OCI-LY3 (cell line): ENCODE data around the gene DDX23.

Experiments
- H2AFZ ChIP-seq: fragments of 200-600, 300-600 bp; shearing (Covaris generic); 2 replicates; pipeline ENCODE4 v1.6.0; 2014; ENCODE audit warnings: antibody characterized with exemption, low read depth, low read length
- H3K27ac ChIP-seq: fragments of 200-600, 300-600 bp; sonication (generic); 2 replicates; pipeline ENCODE4 v1.5.1; 2014; ENCODE audit warnings: mild to moderate bottlenecking, low read length, moderate library complexity, mixed read lengths
- H3K27me3 ChIP-seq: fragments of 200-600, 300-600 bp; sonication (generic); 2 replicates; pipeline ENCODE4 v1.6.1; 2014; ENCODE audit warnings: low read depth, low read length, mixed read lengths
- H3K36me3 ChIP-seq: fragments of 200-600, 300-600 bp; sonication (generic); replicated peaks from 2 replicates; pipeline ENCODE3; 2014; ENCODE audit warnings: low read depth, low read length, mixed read lengths
- H3K4me1 ChIP-seq: fragments of 300-600, 200-600 bp; sonication (generic); 2 replicates; pipeline ENCODE4 v1.6.1; 2014; ENCODE audit warnings: low read length, mixed read lengths
- H3K4me2 ChIP-seq: fragments of 200-600, 300-600 bp; sonication (generic); 2 replicates; pipeline ENCODE4 v1.6.1; 2014; ENCODE audit warnings: low read length, mixed read lengths
- H3K4me3 ChIP-seq: fragments of 300-600, 200-600 bp; sonication (generic); 2 replicates; pipeline ENCODE4 v1.5.1; 2014; ENCODE audit warnings: antibody characterized with exemption, mild to moderate bottlenecking, low read length, moderate library complexity
- H3K79me2 ChIP-seq: fragments of 300-600, 200-600 bp; shearing (Covaris generic); 2 replicates; pipeline ENCODE4 v1.6.1; 2014; ENCODE audit warnings: mild to moderate bottlenecking, low read length, mixed read lengths
- H3K9ac ChIP-seq: fragments of 300-600, 200-600 bp; shearing (Covaris generic); 2 replicates; pipeline ENCODE4 v1.6.0; 2014; ENCODE audit warnings: mild to moderate bottlenecking, low read length, moderate library complexity
- H3K9me3 ChIP-seq: fragments of 200-600, 300-600 bp; shearing (Covaris generic); 2 replicates; pipeline ENCODE4 v1.6.1; 2014; ENCODE audit warnings: low read length, mixed read lengths; ENCODE audit not compliant: insufficient read depth
- H4K20me1 ChIP-seq: fragments of 200-600, 300-600 bp; sonication (generic); 2 replicates; pipeline ENCODE4 v1.6.1; 2016; ENCODE audit warnings: low read length, mixed read lengths; ENCODE audit not compliant: insufficient read depth
- CTCF ChIP-seq: fragments of 200-600, 300-600 bp; sonication (generic); IDR thresholded peaks from 2 replicates; pipeline ENCODE4 v1.5.1; 2014; ENCODE audit warnings: antibody characterized with exemption, low read length, low read depth
- EZH2phosphoT487 ChIP-seq: fragments of 200-600 bp; shearing (Covaris generic); IDR thresholded peaks from 2 replicates; pipeline ENCODE4 v1.6.1; 2018; ENCODE audit warnings: antibody characterized with exemption, mixed run types, low read depth

DDX23 gene

DNA sequence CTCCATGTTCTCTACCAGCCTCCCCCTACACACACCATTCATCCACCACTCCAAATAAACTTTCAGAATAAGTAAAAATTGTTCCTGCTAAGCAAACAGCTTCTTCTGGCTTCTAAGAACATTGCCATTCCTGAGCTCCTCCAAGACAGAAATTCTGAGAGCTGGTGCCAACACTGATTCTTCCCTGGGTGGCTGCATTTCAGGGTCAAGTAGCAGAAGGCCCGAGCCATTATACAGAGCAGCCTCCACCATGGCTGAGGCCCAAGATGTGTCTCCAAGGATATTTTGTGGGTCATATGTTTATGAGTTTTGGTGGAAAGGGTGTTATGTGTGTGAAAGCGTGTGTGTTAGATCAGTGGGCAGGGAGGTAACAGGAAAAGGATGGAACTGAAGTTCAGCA is 17.2 kb upstream of the DDX23 start:
- Histone ChIP-seq H3K27ac (no peak overlapping the region), H3K79me2 (no peaks in the 10 kb centered on the region), H3K4me2 (no peak overlapping the region), H3K4me3 (no peak overlapping the region), H3K36me3 (no peaks in the 10 kb centered on the region), H3K4me1 (peaks cover 14% of the 10 kb centered on the region), H2AFZ (no peak overlapping the region; the same call in 1 of the 2 replicates), H3K9ac (no peak overlapping the region), H4K20me1 (no peaks in the 10 kb centered on the region), H3K9me3 (no peaks in the 10 kb centered on the region), H3K27me3 (no peaks in the 10 kb centered on the region)
- no peak for TF ChIP-seq CTCF
- no peak for TF ChIP-seq EZH2phosphoT487

DNA sequence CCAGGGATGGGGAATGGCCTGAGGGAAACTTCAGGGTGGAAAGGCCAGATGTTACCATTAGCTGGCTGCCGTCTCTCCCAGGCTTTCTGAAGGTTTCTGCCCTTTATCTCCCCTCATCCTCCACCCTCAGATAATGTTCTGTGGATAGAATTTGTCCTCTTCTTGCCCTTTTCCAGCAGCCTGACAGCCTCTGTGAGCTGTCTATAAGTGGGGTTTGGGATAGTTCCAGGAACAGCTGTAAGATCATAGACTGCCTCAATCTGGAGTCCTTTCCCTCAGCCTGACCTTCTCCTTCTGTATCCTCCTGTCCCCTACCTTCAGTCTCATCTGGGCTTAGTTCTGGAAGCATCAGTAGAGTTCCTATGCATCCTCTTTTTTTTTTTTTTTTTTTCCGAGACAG is 16.5 kb upstream of the DDX23 start:
- Histone ChIP-seq H4K20me1 (no peaks in the 10 kb centered on the region), H3K4me1 (peaks cover 16% of the 10 kb centered on the region), H3K36me3 (no peaks in the 10 kb centered on the region), H3K27ac (no peak overlapping the region), H3K9ac (no peak overlapping the region), H3K4me2 (no peak overlapping the region), H3K9me3 (no peaks in the 10 kb centered on the region), H3K27me3 (no peaks in the 10 kb centered on the region), H3K79me2 (no peaks in the 10 kb centered on the region), H2AFZ (no peak overlapping the region), H3K4me3 (no peak overlapping the region)
- no peak for TF ChIP-seq CTCF
- no peak for TF ChIP-seq EZH2phosphoT487

GRCh38 chr12:48866052-48866711 is 14.2 kb upstream of the DDX23 start:
- H3K4me3 ChIP-seq = peak overlapping the region; percentile 85

More at GRCh38 chr12:48866052-48866711, 14.2 kb upstream of the DDX23 start:
- H3K27ac ChIP-seq = peak overlapping the region; percentile 37
- H3K27me3 ChIP-seq = no peaks in the 10 kb centered on the region
- H3K4me2 ChIP-seq = peak overlapping the region; percentile 95
- H4K20me1 ChIP-seq = no peaks in the 10 kb centered on the region
- no peaks in the 10 kb centered on the region for H3K9me3 ChIP-seq
- peaks cover 16% of the 10 kb centered on the region for H3K4me1 ChIP-seq
- H2AFZ ChIP-seq = no peak overlapping the region; the same call in 1 of the 2 replicates
- H3K9ac ChIP-seq = peak overlapping the region; percentile 70; the same call in 1 of the 2 replicates
- no peaks in the 10 kb centered on the region for H3K36me3 ChIP-seq
- no peak for TF ChIP-seq CTCF
- H3K79me2 ChIP-seq = no peaks in the 10 kb centered on the region
